GM23338 (cell line): ENCODE data around the gene RAMP3. TPM values are rescaled to one million over a fixed set of nuclear protein-coding genes. Genes with fewer than 3 reads are reported as not detected.

Experiments used
- ATAC-seq: fragments of 200-7000 bp; cut with Tn5 transposase; 3 replicates; pipeline ENCODE4 v1.9.1; 2020
- DNase-seq: peaks from one replicate; pipeline ENCODE4 v3.0.0-alpha.2; 2015; ENCODE audit warnings: low spot score
- H2AFZ ChIP-seq: fragments of 200-600 bp; sonication (generic); 2 replicates; pipeline ENCODE4 v1.8.0; 2016; ENCODE audit warnings: antibody characterized with exemption, mild to moderate bottlenecking, moderate library complexity
- H3F3A ChIP-seq: fragments of 200-600 bp; sonication (generic); replicated peaks from 2 replicates; pipeline ENCODE4 v1.8.0; 2017; ENCODE audit warnings: antibody characterized with exemption, mixed run types, low read depth
- H3K27ac ChIP-seq: fragments of 200-600 bp; sonication (generic); 2 replicates; pipeline ENCODE4 v1.6.1; 2016; ENCODE audit warnings: low read depth
- H3K27me3 ChIP-seq: fragments of 200-600 bp; sonication (generic); 2 replicates; pipeline ENCODE4 v1.8.0; 2016; ENCODE audit warnings: mild to moderate bottlenecking, mixed run types, moderate library complexity; ENCODE audit not compliant: insufficient read depth
- H3K36me3 ChIP-seq: fragments of 200-600 bp; sonication (generic); 2 replicates; pipeline ENCODE4 v1.8.0; 2016; ENCODE audit warnings: mild to moderate bottlenecking; ENCODE audit not compliant: insufficient read depth
- H3K4me1 ChIP-seq: fragments of 200-600 bp; sonication (generic); 2 replicates; pipeline ENCODE4 v1.8.0; 2016; ENCODE audit warnings: mild to moderate bottlenecking, moderate library complexity; ENCODE audit not compliant: insufficient read depth
- H3K4me2 ChIP-seq: fragments of 200-600 bp; sonication (generic); 2 replicates; pipeline ENCODE4 v1.7.1; 2017; ENCODE audit warnings: mixed run types
- H3K4me3 ChIP-seq: fragments of 200-600 bp; sonication (generic); 2 replicates; pipeline ENCODE4 v1.6.1; 2016; ENCODE audit warnings: mixed run types
- H3K79me2 ChIP-seq: fragments of 200-600 bp; sonication (generic); replicated peaks from 2 replicates; pipeline ENCODE4 v1.8.0; 2017; ENCODE audit warnings: mild to moderate bottlenecking; ENCODE audit not compliant: insufficient read depth
- H3K9me2 ChIP-seq: fragments of 200-600 bp; sonication (generic); 2 replicates; pipeline ENCODE4 v1.8.0; 2017; ENCODE audit not compliant: insufficient read depth
- H4K20me1 ChIP-seq: fragments of 200-600 bp; sonication (generic); replicated peaks from 2 replicates; pipeline ENCODE4 v1.8.0; 2017; ENCODE audit warnings: mild to moderate bottlenecking; ENCODE audit not compliant: insufficient read depth
- H3K27ac Mint-ChIP-seq: 2 replicates; pipeline ENCODE4 v1.8.0; 2020; ENCODE audit warnings: inconsistent platforms, mild to moderate bottlenecking, moderate library complexity, mixed read lengths
- H3K27me3 Mint-ChIP-seq: 3 replicates; pipeline ENCODE4 v1.8.0; 2022; ENCODE audit warnings: low read depth, mild to moderate bottlenecking, moderate library complexity, mixed read lengths, inconsistent platforms; ENCODE audit not compliant: insufficient read depth, poor library complexity
- H3K36me3 Mint-ChIP-seq: 3 replicates; pipeline ENCODE4 v1.8.0; 2021; ENCODE audit warnings: low read depth, mild to moderate bottlenecking, inconsistent platforms, moderate library complexity, mixed read lengths
- H3K4me1 Mint-ChIP-seq: 3 replicates; pipeline ENCODE4 v1.8.0; 2020; ENCODE audit warnings: mild to moderate bottlenecking, inconsistent platforms, mixed read lengths
- H3K4me3 Mint-ChIP-seq: 3 replicates; pipeline ENCODE4 v1.8.0; 2021; ENCODE audit warnings: moderate library complexity, mild to moderate bottlenecking, inconsistent platforms, mixed read lengths
- H3K9me3 Mint-ChIP-seq: 3 replicates; pipeline ENCODE4 v1.8.0; 2020; ENCODE audit warnings: moderate library complexity, mild to moderate bottlenecking, inconsistent platforms, mixed read lengths
- CREB1 ChIP-seq: fragments of 250-450 bp; sonication (Bioruptor Pico); IDR thresholded peaks from 2 replicates; pipeline ENCODE4 v1.5.0; 2020; ENCODE audit warnings: low read depth, mild to moderate bottlenecking, moderate library complexity
- ETS1 ChIP-seq: IDR thresholded peaks from 2 replicates; pipeline ENCODE4 v1.6.1; 2016; ENCODE audit warnings: antibody characterized with exemption
- EZH2 ChIP-seq: fragments of 200-600 bp; sonication (generic); IDR thresholded peaks from one replicate; pipeline ENCODE4 v1.8.0; 2017; ENCODE audit warnings: antibody characterized with exemption, mild to moderate bottlenecking, low read depth; ENCODE audit not compliant: unreplicated experiment
- NANOG ChIP-seq: IDR thresholded peaks from 2 replicates; pipeline ENCODE4 v1.6.1; 2016; ENCODE audit warnings: antibody characterized with exemption, borderline replicate concordance
- ZNF331 ChIP-seq: fragments of 250-450 bp; sonication (Bioruptor Pico); IDR thresholded peaks from 2 replicates; pipeline ENCODE4 v1.5.0; 2020; ENCODE audit warnings: low read depth, mild to moderate bottlenecking, moderate library complexity
- ZNF462 ChIP-seq: fragments of 250-450 bp; sonication (Bioruptor Pico); IDR thresholded peaks from 2 replicates; pipeline ENCODE4 v1.5.0; 2020; ENCODE audit warnings: mild to moderate bottlenecking, moderate library complexity
- polyA plus RNA-seq: library from polyadenylated mRNA; unstranded; fragments of >200 nt; fragmentation: Nextera tagmentation; extraction: Ambion mirVana; gene quantifications from 2 replicates; pipeline ENCODE4 v1.2.1, GENCODE V29; 2016
- total RNA-seq: library from RNA; depleted of rRNA; stranded (reverse); fragments of >200 nt; shearing (Covaris generic); gene quantifications from 2 replicates; pipeline ENCODE4 v1.2.3, GENCODE V29; 2014

Gene RAMP3
- total and polyA plus RNA-seq, 2 experiments from 2014 or later: 1.1 to 4.6 TPM

GRCh38 chr7:45123913-45124710, 33.5 kb upstream of the RAMP3 start:
- no peak overlapping the region for H3K27ac ChIP-seq
- no peaks in the 10 kb centered on the region for H3K36me3 ChIP-seq
- no peak for TF ChIP-seq CREB1 (CRISPR knock-in tag)
- peak; percentile 94 for ATAC-seq
- peaks cover 4% of the 10 kb centered on the region for H3K27me3 Mint-ChIP-seq
- H3K4me1 Mint-ChIP-seq: peaks cover 14% of the 10 kb centered on the region; the same call in 2 of the 3 replicates
- H3K4me2 ChIP-seq: peak overlapping the region; percentile 57
- no peak overlapping the region for H3K4me3 ChIP-seq
- no peaks in the 10 kb centered on the region for H3K27me3 ChIP-seq
- no peaks in the 10 kb centered on the region for H3K9me3 Mint-ChIP-seq
- peak overlapping the region; percentile 92 for H2AFZ ChIP-seq
- peaks cover 10% of the 10 kb centered on the region; the same call in 1 of the 2 replicates for H3K4me1 ChIP-seq
- no peaks in the 10 kb centered on the region for H3K36me3 Mint-ChIP-seq
- H3K27ac Mint-ChIP-seq: no peak overlapping the region
- DNase-seq: peak; percentile 72
- H3K9me2 ChIP-seq: no peaks in the 10 kb centered on the region
- H4K20me1 ChIP-seq: no peaks in the 10 kb centered on the region
- no peak overlapping the region for H3K4me3 Mint-ChIP-seq
- H3F3A ChIP-seq: no peaks in the 10 kb centered on the region; the same call in 1 of the 2 replicates
- H3K79me2 ChIP-seq: no peaks in the 10 kb centered on the region

GRCh38 chr7:45125193-45125904, 32.2 kb upstream of the RAMP3 start:
- no peak overlapping the region for H3K27ac ChIP-seq
- no peaks in the 10 kb centered on the region for H4K20me1 ChIP-seq
- no peaks in the 10 kb centered on the region for H3K36me3 ChIP-seq
- TF ChIP-seq CREB1 (CRISPR knock-in tag) (no peak), ETS1 (no peak), ZNF331 (no peak), NANOG (no peak), EZH2 (no peak), ZNF462 (CRISPR knock-in tag) (no peak)
- Mint-ChIP-seq H3K4me1 (peaks cover 19% of the 10 kb centered on the region; the same call in 2 of the 3 replicates), H3K27ac (no peak overlapping the region; the same call in 1 of the 2 replicates), H3K4me3 (no peak overlapping the region), H3K36me3 (no peaks in the 10 kb centered on the region), H3K9me3 (no peaks in the 10 kb centered on the region), H3K27me3 (peaks cover 5% of the 10 kb centered on the region)
- no peak overlapping the region for H3K4me2 ChIP-seq
- no peak overlapping the region for H3K4me3 ChIP-seq
- no peak overlapping the region for H2AFZ ChIP-seq
- H3K9me2 ChIP-seq: no peaks in the 10 kb centered on the region
- ATAC-seq (no peak), DNase-seq (no peak)
- no peaks in the 10 kb centered on the region; the same call in 1 of the 2 replicates for H3F3A ChIP-seq
- H3K27me3 ChIP-seq: no peaks in the 10 kb centered on the region
- peaks cover 10% of the 10 kb centered on the region; the same call in 1 of the 2 replicates for H3K4me1 ChIP-seq
- H3K79me2 ChIP-seq: no peaks in the 10 kb centered on the region
